Progenitor cell of endocrine pancreas (in vitro differentiated cells): ENCODE measurements around the gene TRAK2. TPM values are rescaled to one million over a fixed set of nuclear protein-coding genes. Genes with fewer than 3 reads are reported as not detected.

ENCODE experiments used
- DNase-seq: peaks from one replicate; pipeline ENCODE4 v3.0.0; 2021; ENCODE audit warnings: low spot score; ENCODE audit not compliant: unreplicated experiment
- H3K27ac Mint-ChIP-seq: 2 replicates; pipeline ENCODE4 v1.8.0; 2021; ENCODE audit warnings: mild to moderate bottlenecking, moderate library complexity, mixed read lengths
- H3K27me3 Mint-ChIP-seq: 2 replicates; pipeline ENCODE4 v1.8.0; 2021; ENCODE audit warnings: mixed read lengths
- H3K36me3 Mint-ChIP-seq: 2 replicates; pipeline ENCODE4 v1.8.0; 2022; ENCODE audit warnings: mixed read lengths; ENCODE audit not compliant: insufficient read depth
- H3K4me1 Mint-ChIP-seq: 2 replicates; pipeline ENCODE4 v1.8.0; 2021; ENCODE audit warnings: low read depth, mixed read lengths
- H3K4me3 Mint-ChIP-seq: 2 replicates; pipeline ENCODE4 v1.8.0; 2021; ENCODE audit warnings: low read depth, mild to moderate bottlenecking, moderate library complexity, mixed read lengths
- H3K9me3 Mint-ChIP-seq: 2 replicates; pipeline ENCODE4 v1.8.0; 2021; ENCODE audit warnings: low read depth, mixed read lengths
- CTCF ChIP-seq: fragments of 200-600 bp; sonication (generic); IDR thresholded peaks from one replicate; pipeline ENCODE4 v1.5.0; 2021; ENCODE audit warnings: antibody characterized with exemption, mild to moderate bottlenecking; ENCODE audit not compliant: unreplicated experiment
- total RNA-seq: library from RNA; stranded (reverse); gene quantifications from 2 replicates; pipeline ENCODE4 v1.2.1, GENCODE V29; 2021

Gene TRAK2
- total RNA-seq, 1 donor from 2014 or later: 18.2 TPM

GRCh38 chr2:201360256-201360655 is 91.0 kb downstream of the TRAK2 start:
- Mint-ChIP-seq H3K27me3 (no peaks in the 10 kb centered on the region), H3K4me3 (no peak overlapping the region), H3K36me3 (peaks cover 22% of the 10 kb centered on the region), H3K27ac (no peak overlapping the region), H3K9me3 (peaks cover 7% of the 10 kb centered on the region), H3K4me1 (peaks cover 4% of the 10 kb centered on the region)
- TF ChIP-seq CTCF: no peak
- DNase-seq: no peak

- Mint-ChIP-seq H3K36me3 (peaks cover 16% of the 10 kb centered on the region), H3K4me3 (no peak overlapping the region), H3K9me3 (peaks cover 4% of the 10 kb centered on the region), H3K4me1 (peaks cover 4% of the 10 kb centered on the region), H3K27ac (no peak overlapping the region), H3K27me3 (no peaks in the 10 kb centered on the region)
- no peak for DNase-seq
- TF ChIP-seq CTCF: no peak
Measured at GRCh38 chr2:201358684-201359083, 92.6 kb downstream of the TRAK2 start.

- peak within 1 kb of the TSS; percentile 11 for H3K27ac Mint-ChIP-seq
- H3K9me3 Mint-ChIP-seq: no peaks in the 10 kb centered on the region
- peaks cover 4% of the 10 kb centered on the region for H3K4me1 Mint-ChIP-seq
- no peaks in the 10 kb centered on the region for H3K27me3 Mint-ChIP-seq
- TF ChIP-seq CTCF: no peak
- H3K4me3 Mint-ChIP-seq: no peak within 1 kb of the TSS
- DNase-seq: no peak
- peaks cover 6% of the 10 kb centered on the region for H3K36me3 Mint-ChIP-seq
Measured at GRCh38 chr2:201357221-201357620, 94.0 kb downstream of the TRAK2 start, which contains the start of gene FLACC1. FLACC1 (minus strand) TSS chr2:201357345; CDS start chr2:201351404, 5,941 bp downstream.

GRCh38 chr2:201353116-201353515 is 98.1 kb downstream of the TRAK2 start:
- H3K9me3 Mint-ChIP-seq: no peaks in the 10 kb centered on the region
- H3K36me3 Mint-ChIP-seq: no peaks in the 10 kb centered on the region
- H3K27me3 Mint-ChIP-seq: no peaks in the 10 kb centered on the region
- H3K4me3 Mint-ChIP-seq: no peak overlapping the region
- no peak overlapping the region for H3K27ac Mint-ChIP-seq
- peaks cover 4% of the 10 kb centered on the region for H3K4me1 Mint-ChIP-seq
- no peak for TF ChIP-seq CTCF
- no peak for DNase-seq

GRCh38 chr2:201350879-201351278 is 100.4 kb downstream of the TRAK2 start:
- no peak overlapping the region for H3K4me3 Mint-ChIP-seq
- H3K9me3 Mint-ChIP-seq: no peaks in the 10 kb centered on the region
- H3K36me3 Mint-ChIP-seq: no peaks in the 10 kb centered on the region
- DNase-seq: no peak
- H3K27ac Mint-ChIP-seq: no peak overlapping the region
- no peaks in the 10 kb centered on the region for H3K27me3 Mint-ChIP-seq
- no peak for TF ChIP-seq CTCF
- H3K4me1 Mint-ChIP-seq: no peaks in the 10 kb centered on the region
